Hematopoietic multipotent progenitor cell (in vitro differentiated cells): ENCODE measurements around the gene GRM7. TPM values are rescaled to one million over a fixed set of nuclear protein-coding genes. Genes with fewer than 3 reads are reported as not detected.

Experiments used
- DNase-seq, 3 donors: peaks; one replicate each; pipeline ENCODE4 v3.0.0-alpha.2; 2011 to 2015; ENCODE audit warnings: low read depth in 2 of 3, low spot score in 2 of 3
- total RNA-seq: library from RNA; depleted of rRNA; stranded (reverse); fragments of >200 nt; gene quantifications from one replicate; pipeline ENCODE4 v1.2.3, GENCODE V29; 2012

GRM7 gene
- total RNA-seq, 1 donor, result under 0.01 TPM

DNA sequence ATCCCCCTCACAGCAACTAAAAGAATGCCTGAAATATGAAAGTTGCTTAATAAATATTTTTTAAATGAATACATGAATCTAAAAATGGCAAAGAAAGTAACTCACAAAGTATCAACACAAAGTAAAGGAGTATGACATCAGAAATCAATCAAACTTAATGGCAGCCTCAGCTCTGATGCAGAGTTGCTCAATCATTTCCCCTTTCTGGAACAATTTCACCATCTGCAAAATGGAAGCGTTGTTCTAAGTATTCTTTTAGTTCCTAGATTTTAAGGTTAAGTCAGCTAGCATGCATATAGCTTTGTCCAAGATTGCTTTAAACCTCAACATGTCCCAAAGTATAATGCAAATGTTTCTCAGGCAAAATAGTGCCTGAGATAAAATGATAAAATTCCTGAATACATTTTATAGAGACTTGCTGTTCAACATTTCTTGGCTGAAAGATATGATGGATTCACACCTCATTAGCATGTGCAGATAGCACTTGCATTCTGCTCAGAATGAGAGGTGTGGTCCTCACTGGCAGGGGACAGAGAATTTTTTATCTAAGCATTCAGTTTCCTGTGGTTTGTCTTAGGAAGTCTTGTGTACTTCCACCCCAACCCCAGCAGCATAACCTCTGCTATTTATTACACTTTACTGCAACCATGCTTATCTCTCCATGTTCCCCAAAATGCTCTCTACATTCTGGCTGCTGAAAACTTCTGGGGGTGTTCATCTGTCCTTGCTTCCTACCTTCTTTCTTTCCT, 429.3 kb downstream of the GRM7 start:
- DNase-seq, result peak in 2 of 3 donors; percentile 78 to 91

DNA sequence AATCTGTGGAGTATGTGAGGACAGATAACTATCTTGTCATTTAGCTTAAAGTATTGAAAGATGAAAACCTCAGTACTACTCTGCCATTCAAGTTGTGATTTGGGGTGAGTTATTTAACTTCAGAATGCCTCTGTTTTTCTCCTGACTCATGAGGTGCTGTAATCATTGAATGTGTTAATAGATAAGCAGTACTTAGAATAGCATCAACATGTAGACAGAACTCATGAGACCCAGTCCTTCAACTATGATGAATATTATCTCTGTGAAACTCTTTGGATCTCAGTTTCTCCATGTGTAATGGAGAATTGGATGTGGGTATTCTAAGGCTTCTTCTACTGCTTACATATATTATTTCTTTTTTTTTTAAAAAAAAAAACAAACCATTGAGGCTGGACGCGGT, 431.4 kb downstream of the GRM7 start:
- DNase-seq, result no peak

DNA sequence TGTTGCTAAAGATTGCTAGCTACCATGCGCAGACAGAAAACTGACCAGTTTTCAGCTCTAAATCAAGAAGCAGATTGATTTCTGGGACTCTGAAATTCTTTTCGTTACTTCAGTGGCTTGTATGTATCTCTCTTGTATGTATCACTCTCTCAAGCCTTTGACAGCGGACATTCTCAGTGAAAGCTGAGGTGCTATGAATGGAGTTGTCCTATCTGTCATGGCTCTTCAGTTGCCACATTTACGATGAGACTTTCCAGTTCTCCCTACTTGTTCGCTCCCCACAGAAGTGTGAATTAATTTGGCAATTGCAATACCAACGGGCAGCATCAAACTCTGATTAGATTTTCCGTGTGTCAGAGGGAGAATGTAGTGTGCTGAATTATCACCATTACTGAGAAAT, 432.4 kb downstream of the GRM7 start:
- no peak for DNase-seq

DNA sequence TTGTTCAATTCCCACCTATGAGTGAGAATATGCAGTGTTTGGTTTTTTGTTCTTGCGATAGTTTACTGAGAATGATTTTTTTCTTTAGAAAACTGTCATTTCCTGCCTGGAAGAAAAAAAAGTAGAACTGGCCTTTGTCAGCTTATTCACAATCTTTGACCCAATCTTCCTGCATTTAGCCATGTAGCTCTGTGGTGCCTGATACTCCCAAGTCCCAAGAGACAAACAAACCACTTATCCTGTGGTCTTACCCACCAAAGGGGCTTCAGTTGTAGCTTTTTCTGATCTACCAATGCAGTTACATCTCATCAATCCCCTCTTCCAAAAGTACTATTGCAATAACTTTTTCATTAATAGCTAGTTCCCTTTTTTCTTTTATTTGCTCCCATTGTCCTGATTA, 444.6 kb downstream of the GRM7 start:
- DNase-seq, result no peak

DNA sequence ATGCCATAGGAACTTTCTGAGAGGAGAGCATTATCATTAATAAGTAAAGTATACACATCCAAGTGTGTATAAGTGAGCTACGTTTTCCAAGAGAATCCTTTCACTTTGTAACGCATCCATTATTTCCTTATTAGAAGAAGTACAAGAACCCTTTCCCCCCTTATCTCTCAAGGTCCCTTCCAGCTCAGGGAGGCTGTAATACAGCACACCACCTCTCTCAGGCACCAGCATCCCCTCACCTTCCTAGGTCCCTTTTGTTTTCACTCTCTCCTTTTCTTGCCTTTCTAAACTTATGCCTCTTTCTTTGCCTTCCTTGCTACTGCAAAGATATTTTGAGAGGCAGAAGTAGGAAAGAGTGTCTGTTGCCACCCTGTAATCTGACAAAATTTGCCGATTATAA, 446.0 kb downstream of the GRM7 start:
- DNase-seq, result peak in 1 of 3 donors; percentile 10

DNA sequence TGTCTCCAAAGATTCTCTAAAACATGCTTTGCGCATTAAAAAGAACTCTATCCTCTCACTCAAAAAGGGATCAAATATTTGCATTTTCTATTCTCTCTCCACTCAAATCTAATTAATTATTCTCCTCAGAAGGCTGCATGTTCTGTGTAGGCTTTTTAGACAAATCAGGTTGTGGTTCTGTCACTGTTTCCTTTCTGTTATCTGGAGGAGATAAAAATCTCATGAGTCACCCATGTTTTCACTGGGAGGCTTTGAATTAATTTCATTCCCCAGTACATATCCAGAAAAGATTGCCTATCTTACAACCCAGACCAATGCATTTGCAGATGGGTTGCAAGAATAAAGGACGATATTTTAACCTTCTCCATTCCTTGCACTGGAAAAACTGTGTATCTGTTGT, 446.5 kb downstream of the GRM7 start:
- peak in 2 of 3 donors; percentile 69 to 83 for DNase-seq

DNA sequence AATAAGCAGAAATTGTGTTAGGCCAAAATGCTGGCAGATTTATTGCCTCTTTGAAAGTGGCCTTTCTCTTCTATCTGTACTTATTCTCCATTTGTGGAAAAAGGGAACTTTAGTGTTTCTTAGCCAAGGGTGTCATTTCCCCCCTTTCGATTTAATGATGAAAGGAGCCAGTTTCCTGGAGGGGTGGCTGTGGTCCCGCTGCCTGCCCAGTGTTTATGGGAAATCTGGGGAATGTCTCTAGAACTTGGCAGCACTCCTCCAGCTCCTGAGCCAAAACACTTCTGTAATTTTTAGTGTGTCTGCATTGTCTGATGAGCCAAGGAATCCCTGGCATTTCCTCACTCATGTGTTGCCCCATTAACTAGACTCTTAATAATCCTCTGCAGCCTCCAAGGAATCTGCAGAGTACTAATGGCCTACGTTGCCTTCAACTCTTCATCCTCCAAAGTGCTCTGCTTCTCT, 448.8 kb downstream of the GRM7 start:
- DNase-seq, result peak in 2 of 3 donors; percentile 35 to 63

DNA sequence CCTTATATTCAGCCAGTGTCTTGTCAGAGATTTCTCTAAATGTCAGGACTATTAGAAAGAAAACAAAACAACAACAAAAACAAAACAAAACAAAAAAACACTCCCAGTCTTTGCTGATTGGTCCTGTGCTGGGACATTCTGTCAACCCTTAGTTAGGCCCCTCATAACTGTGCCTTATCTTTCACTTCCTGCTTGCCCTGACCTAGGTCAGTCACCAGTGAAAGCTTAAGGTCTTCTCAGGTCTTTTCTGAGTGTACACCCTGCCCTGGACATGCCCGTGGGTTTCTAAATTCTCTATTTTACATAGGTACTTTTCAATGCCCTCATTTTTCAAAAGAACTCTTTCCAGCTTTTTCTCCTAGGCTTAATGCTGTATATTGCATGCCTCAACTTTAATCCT, 454.1 kb downstream of the GRM7 start:
- DNase-seq, result no peak

DNA sequence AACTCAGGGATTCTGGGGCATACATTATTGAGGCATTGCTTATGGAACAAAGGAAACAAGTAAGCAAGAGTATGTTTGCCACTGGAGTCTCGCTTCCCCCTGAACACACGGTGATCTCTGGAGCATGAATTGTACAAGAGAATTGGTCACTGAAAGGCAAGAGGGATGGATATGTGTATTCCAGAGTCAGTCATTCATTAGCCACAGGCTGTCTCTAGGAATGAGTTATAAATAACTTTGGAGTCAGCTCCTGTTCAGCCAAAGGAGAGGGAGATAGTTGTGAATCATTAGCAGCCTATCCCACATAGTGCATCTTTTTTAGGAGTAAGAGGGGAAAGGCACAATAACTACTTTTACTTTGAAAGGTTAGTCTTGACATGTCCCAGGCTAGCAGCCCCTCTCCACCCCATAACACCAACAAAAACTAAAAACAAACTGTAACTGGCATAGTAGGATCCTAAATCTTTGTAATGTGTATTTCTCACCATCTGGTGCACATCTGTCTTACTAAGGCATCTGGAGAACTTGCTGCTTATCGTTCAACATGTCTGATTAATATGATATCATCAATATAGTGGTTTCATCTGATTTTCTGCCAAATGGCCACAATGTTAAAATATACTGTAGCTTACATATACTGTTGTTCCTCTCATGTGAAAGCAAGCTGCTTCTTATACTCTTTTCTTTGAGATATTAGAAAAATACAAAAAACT, 462.2 kb downstream of the GRM7 start:
- DNase-seq, result no peak

DNA sequence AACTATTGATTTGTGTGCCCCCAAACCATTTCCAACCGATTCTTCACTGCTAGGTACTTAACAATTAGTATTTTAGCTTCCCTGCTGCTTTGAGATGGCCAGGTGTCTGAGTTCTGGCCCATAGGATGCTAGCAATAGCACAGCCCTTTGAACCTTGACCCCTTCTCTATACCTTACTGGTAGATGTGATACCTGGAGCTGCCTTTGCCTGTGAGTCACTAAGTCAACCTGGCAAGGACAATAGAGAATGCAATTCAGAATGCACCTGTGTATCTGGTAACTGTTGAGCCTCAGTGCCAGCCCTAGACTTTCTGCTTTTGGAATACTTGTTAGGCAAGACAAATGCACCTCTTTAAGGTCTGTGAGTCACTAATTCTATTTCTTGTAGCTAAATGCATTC, 467.4 kb downstream of the GRM7 start:
- no peak for DNase-seq

DNA sequence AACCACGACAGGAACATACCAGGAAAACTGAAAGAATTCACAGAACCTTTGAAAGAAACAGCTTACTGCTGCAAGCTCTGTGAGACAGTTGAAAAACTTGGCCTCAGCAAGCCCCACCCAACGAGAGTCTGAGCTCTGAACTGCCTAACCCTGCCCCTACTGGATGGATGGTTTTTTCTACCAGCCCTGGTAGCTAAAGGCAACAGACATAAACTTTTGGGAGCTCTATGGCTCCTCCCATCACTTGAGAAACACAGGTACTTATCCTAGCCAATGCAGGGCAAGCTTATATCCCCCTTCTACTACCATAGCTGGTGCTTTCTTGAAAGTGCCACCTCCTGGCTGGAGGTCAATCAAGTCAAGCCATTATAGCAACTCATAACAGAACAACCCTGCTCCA, 471.8 kb downstream of the GRM7 start:
- DNase-seq, result no peak

DNA sequence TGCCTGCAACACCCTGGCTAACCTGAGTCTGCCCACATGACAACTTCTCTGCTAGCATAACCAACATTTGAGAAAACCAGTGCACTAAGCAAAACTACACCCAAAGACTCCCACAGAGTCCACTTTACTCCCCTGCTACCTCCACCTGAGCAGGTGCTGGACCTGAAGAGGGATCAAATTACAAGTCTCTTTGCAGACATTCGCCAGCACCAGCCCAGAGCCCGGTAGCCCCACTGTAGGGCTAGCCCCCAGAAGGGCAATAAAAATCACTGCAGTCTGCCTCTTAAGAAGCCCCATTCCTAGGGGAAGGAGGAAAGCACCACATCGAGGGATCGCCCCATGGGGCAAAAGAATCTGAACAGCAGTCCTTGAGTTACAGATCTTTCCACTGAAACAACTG, 472.2 kb downstream of the GRM7 start:
- DNase-seq, result no peak

DNA sequence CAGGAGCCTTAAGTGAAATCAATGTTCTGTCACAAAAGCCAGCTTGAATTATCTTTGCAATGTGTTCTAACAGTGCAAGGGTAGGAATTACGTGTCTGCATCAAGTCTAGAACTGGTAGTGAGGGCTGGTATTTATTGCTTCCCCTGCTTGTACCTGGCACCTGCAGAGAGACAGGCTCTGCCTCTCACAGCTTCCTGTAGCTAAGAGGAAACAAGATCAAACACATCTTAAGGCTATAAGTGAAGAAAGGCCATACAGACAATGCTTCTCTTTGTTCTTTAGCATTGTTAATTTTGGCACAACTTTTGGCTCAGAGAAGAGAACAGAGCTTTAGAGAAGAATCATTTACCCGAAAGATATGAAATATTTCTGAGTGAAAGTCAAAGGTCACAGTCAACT, 479.9 kb downstream of the GRM7 start:
- no peak for DNase-seq

DNA sequence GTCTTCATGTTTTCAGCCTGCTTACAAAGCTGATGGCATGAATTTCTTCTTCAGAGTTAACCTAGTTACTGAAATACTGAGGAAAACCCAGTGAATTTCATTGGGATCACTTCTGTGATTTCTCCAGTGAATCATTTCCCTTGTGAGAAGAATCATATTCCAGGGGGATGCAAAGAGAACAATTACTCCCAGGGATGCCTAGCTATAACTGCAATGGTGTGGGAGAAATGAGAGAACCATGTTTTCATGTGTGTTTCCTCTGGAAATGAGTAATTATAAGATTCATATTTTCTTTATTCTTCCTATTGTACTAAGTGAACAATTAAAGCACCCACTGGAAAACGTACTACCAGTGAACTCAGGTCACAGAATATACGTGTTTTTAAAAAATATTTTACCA, 485.4 kb downstream of the GRM7 start:
- no peak for DNase-seq

DNA sequence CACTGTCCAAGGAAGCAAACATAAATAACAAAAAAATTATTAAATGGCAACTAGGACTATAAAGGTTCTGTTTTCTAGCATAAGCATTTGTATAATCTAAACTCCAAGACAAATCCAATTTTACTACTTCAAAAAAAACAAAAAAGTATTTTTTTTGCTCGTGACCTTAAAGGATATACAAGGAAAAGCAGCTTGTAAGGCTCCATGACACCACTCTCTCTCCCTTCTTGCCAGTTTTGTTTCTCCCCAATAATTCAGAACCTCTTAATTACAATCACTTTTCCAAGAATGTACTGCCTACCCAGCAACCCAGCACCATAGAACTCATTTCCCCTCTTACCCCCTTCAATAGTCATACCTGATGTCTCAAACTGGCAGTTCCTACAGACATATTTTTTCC, 496.2 kb downstream of the GRM7 start:
- DNase-seq, result no peak

DNA sequence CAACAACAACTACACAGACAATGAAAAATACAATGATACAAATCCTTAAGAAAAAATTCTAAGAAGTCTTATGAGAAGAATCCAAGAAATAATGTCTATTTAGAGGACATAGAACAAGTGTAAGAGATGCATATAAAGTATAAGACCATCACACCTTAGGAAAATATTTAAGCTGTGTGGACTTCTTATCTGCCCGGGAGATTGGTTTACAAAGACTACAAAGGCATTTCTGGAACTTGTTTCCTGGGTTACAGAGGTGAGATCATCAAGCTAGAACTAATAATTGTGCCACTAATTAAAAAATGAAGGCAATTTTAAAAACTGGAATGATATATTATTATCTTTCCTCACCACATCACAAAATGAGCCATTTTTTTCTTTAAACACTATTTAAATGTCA, 507.1 kb downstream of the GRM7 start:
- DNase-seq, result no peak

DNA sequence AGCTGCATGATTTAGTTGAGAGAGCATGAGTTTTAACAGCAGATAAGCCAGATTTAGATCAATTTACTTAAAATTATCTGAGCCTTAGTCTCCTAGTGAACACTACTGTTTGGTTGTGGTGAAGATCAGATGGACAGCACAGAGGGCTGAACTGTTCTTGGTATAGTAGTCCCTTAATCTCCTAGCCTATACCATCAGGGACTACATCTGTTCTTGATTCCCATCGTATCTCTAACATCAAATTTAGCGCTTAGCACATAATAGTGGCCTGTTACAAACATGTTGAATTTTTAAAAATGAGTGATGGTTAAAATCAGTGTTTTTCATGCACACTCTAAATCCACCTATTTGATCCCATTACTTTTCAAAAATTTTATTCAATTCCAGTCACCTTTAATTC, 507.7 kb downstream of the GRM7 start:
- DNase-seq, result no peak

DNA sequence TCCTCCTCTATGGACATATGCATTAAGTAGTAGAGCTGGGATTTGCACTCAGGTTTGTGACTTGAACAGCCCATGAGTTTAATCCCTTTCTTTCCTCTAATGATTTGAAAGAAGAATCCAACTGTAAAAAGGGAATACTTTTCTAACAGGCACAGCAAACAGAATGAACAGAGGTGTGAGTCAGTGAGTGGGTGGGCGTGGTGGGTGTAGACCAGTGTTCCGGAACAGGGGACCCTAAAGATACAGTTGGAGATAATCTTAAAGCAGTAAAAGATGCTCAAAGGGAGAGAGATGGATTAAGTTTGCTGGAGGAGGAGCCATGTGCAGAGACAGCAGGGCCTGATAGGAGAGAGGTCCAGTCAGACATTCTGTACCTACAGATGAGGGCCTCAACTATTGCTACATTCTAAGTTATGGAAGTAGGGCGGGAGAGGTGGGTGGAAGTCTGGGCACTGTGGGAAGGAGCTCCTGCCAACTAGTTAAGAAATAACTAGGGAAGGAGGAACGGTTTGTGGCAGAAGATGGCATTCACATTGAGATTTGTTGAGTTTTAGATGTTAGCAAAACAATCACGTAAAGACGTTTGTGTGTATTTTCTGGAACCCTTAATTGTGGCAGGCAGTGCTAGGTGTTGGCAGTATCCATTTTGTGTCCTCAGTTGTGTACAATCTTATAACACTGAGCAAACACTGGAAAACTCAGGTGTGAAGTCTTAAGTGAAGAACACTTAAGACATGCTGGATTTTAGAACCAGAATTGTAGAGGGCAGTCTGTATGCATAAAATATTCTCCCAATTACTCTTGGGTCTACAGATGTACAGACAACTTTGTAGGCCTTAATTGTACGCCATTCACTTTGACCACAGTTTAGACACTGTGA, 511.0 kb downstream of the GRM7 start:
- no peak for DNase-seq

DNA sequence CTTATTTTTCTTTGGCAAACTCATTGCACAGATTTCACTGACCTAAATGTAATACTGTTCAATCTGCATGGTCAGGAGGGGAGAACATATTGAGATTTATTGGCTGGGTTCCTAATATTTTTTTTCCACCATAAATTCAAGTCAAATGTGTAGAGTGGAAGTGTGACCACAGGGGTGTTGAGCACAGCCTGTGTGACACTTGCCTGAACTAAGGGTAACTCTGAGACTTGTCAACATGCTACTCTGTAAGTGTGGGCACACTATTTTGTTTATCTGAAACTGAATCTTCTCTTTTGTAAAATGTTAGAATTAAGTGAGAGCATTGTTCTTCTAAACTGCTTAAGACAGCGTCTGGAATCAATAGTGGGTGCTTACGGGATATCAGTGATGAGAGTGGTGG, 516.2 kb downstream of the GRM7 start:
- DNase-seq, result no peak

DNA sequence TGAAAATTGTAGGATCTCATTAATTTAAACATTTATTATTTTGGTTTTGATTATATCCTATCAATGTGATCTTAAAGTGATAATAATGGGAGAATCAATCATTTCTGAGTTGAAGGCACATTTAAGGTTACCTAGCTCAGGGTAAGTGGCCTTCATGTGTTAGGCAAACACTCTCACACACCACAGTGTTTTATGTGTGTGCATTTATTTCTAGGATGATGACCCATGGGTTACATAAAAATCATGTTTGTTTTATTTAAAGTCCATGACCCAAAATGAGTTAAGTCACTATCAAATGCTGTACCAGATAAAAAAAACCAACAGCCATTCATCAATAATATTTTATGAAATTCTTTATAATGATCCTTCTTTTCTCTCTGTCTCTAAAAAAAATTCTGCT, 520.8 kb downstream of the GRM7 start:
- DNase-seq, result no peak

DNA sequence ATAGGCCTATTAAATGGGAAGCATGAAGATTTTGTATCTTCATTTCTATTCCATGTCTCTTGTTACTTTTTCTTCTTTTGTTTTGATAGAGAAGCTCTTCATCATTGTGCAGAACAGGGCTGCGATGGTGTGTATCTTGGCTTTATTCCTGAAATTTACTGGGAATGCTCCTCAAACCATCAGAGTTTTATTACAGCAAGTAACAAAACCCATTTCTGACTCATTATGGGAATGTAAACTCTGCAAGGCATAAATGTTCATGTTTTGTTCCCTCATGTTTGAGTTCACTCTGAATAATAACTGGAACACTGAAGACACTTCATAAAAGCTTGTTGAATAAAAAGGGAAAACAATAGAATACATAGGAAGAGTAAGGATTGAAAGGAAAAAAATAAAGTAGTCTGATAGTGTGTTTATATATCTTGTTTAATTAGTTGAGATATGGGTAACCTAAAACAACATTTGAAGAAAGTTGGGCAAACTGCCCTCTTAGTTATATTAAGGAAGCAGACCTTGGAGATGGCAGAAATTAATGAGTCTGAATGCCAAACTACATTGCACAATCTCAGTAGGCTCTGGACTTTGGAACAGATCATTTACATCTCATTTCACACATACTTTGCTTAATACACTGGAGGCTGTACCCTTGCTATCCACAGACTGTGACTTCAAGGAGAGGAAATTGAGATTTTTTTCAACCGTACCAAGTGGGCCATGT, 521.5 kb downstream of the GRM7 start:
- no peak for DNase-seq
